Upper lobe of right lung (tissue), 1 donor: ENCODE measurements around the gene HOXB9. TPM values are rescaled to one million over a fixed set of nuclear protein-coding genes. Genes with fewer than 3 reads are reported as not detected.

ENCODE experiments used
- ATAC-seq: fragments of 200-7000 bp; cut with Tn5 transposase; one replicate; pipeline ENCODE4 v1.9.1; 2020; ENCODE audit warnings: mild to moderate bottlenecking, moderate library complexity
- DNase-seq: peaks from one replicate; pipeline ENCODE4 v3.0.0-alpha.2; 2020
- H3K27ac ChIP-seq: fragments of 200-600 bp; one replicate; pipeline ENCODE4 v1.8.0; 2022
- H3K27me3 ChIP-seq: fragments of 200-600 bp; one replicate; pipeline ENCODE4 v1.8.0; 2022; ENCODE audit warnings: mild to moderate bottlenecking
- H3K36me3 ChIP-seq: fragments of 200-600 bp; one replicate; pipeline ENCODE4 v1.8.0; 2022
- H3K4me1 ChIP-seq: fragments of 200-600 bp; one replicate; pipeline ENCODE4 v1.8.0; 2022
- H3K4me3 ChIP-seq: fragments of 200-600 bp; one replicate; pipeline ENCODE4 v1.8.0; 2022; ENCODE audit warnings: mild to moderate bottlenecking
- H3K9me3 ChIP-seq: fragments of 200-600 bp; one replicate; pipeline ENCODE4 v1.8.0; 2022
- CTCF ChIP-seq: fragments of 200-600 bp; IDR thresholded peaks from one replicate; pipeline ENCODE4 v1.8.0; 2022; ENCODE audit warnings: antibody characterized with exemption
- intact Hi-C: fragments of 100-400 bp; cut with DNase I; formaldehyde crosslinking; loops from one replicate; pipeline ENCODE4 v1.11.0; 2022
- total RNA-seq: library from RNA; stranded (reverse); fragmentation: NEBNext Ultra II Directional; extraction: Animal tissue kit (Norgen Biotek cat#: 25700); gene quantifications from one replicate; pipeline ENCODE4 v1.2.1, GENCODE V29; 2021
- donor health status: DM: no; HTN: yes; CAD: no; lungs with severe emphysema.

The HOXB9 gene
- total RNA-seq, 1 donor from 2014 or later: not detected

GRCh38 chr17:48592577-48592976 lies 33.6 kb downstream of the HOXB9 start:
- peaks cover 33% of the 10 kb centered on the region for H3K4me1 ChIP-seq
- H3K27ac ChIP-seq: peak overlapping the region; percentile 85
- DNase-seq (no peak), ATAC-seq (no peak)
- TF ChIP-seq CTCF: no peak
- intact Hi-C loops: loop anchor here (5.0 kb wide), 1 partner anchor 240 kb away; no protein-coding TSS in a partner anchor
- H3K4me3 ChIP-seq: peak overlapping the region; percentile 55
- peaks cover 73% of the 10 kb centered on the region for H3K27me3 ChIP-seq
- H3K9me3 ChIP-seq: no peaks in the 10 kb centered on the region
- H3K36me3 ChIP-seq: no peaks in the 10 kb centered on the region

GRCh38 chr17:48592057-48592514 lies 34.1 kb downstream of the HOXB9 start:
- H3K36me3 ChIP-seq: no peaks in the 10 kb centered on the region
- ATAC-seq: no peak
- H3K4me1 ChIP-seq: peaks cover 33% of the 10 kb centered on the region
- peak overlapping the region; percentile 85 for H3K27ac ChIP-seq
- H3K4me3 ChIP-seq: peak overlapping the region; percentile 55
- intact Hi-C loops: loop anchor here (5.0 kb wide), 1 partner anchor 240 kb away; no protein-coding TSS in a partner anchor
- TF ChIP-seq CTCF: no peak
- peaks cover 73% of the 10 kb centered on the region for H3K27me3 ChIP-seq
- no peak for DNase-seq
- H3K9me3 ChIP-seq: no peaks in the 10 kb centered on the region

- DNase-seq (no peak), ATAC-seq (no peak)
- Histone ChIP-seq H3K4me3 (peak overlapping the region; percentile 55), H3K9me3 (no peaks in the 10 kb centered on the region), H3K27me3 (peaks cover 73% of the 10 kb centered on the region), H3K36me3 (no peaks in the 10 kb centered on the region), H3K27ac (peak overlapping the region; percentile 85), H3K4me1 (peaks cover 39% of the 10 kb centered on the region)
- intact Hi-C loops: loop anchor here (5.0 kb wide), 1 partner anchor 239 kb away; no protein-coding TSS in a partner anchor
- TF ChIP-seq CTCF: no peak
Measured at GRCh38 chr17:48591255-48592056, 34.7 kb downstream of the HOXB9 start.

GRCh38 chr17:48590607-48591161 lies 35.5 kb downstream of the HOXB9 start:
- TF ChIP-seq CTCF: no peak
- peaks cover 73% of the 10 kb centered on the region for H3K27me3 ChIP-seq
- H3K4me3 ChIP-seq: peak overlapping the region; percentile 55

GRCh38 chr17:48589831-48590606 lies 36.1 kb downstream of the HOXB9 start, which contains the start of gene HOXB3:
Gene HOXB3 (minus strand): TSS chr17:48590241. CDS start chr17:48552474, 37,767 bp downstream.
- Histone ChIP-seq H3K9me3 (no peaks in the 10 kb centered on the region), H3K4me1 (peaks cover 48% of the 10 kb centered on the region), H3K27me3 (peaks cover 68% of the 10 kb centered on the region), H3K36me3 (no peaks in the 10 kb centered on the region), H3K27ac (peak within 1 kb of the TSS; percentile 85), H3K4me3 (peak within 1 kb of the TSS; percentile 55)
- intact Hi-C loops: loop anchor here (5.0 kb wide), 1 partner anchor 238 kb away; no protein-coding TSS in a partner anchor
- TF ChIP-seq CTCF: no peak
- DNase-seq (no peak), ATAC-seq (no peak)

More at GRCh38 chr17:48590607-48591161, 35.5 kb downstream of the HOXB9 start:
- no peak for DNase-seq
- Histone ChIP-seq H3K27ac (peak overlapping the region; percentile 85), H3K4me1 (peaks cover 46% of the 10 kb centered on the region), H3K9me3 (no peaks in the 10 kb centered on the region), H3K36me3 (no peaks in the 10 kb centered on the region)
- ATAC-seq: no peak
- intact Hi-C loops: loop anchor here (5.0 kb wide), 1 partner anchor 238 kb away; no protein-coding TSS in a partner anchor
